Heart left ventricle (tissue), 16 donors: ENCODE results near the gene ARMC6. TPM values are rescaled to one million over a fixed set of nuclear protein-coding genes. Genes with fewer than 3 reads are reported as not detected.

Experiments
- ATAC-seq, 4 donors: fragments of 200-7000 bp; cut with Tn5 transposase; one replicate each; pipeline ENCODE4 v1.9.1; 2020 to 2022; ENCODE audit warnings: moderate library complexity in 4 of 4, mild to moderate bottlenecking in 3 of 4, moderate number of reproducible peaks in 1 of 4
- DNase-seq, 5 donors: peaks; one replicate each; pipeline ENCODE4 v3.0.0-alpha.2; 2020
- H3K27ac ChIP-seq, 12 donors: fragments of 200-600 bp; sonication (generic) in 4 of 12; one replicate each; pipeline versions ENCODE4 v1.5.0 to v1.8.0; 2016 to 2022; ENCODE audit warnings: mild to moderate bottlenecking in 2 of 12
- H3K27me3 ChIP-seq, 9 donors: fragments of 200-600 bp; sonication (generic) in 2 of 9; one replicate each; pipeline versions ENCODE4 v1.5.1 to v1.8.0; 2016 to 2022; ENCODE audit warnings: mild to moderate bottlenecking in 3 of 9
- H3K36me3 ChIP-seq, 9 donors: fragments of 200-600 bp; sonication (generic) in 2 of 9; one replicate each; pipeline versions ENCODE4 v1.5.0 to v1.8.0; 2018 to 2022; ENCODE audit warnings: mild to moderate bottlenecking in 2 of 9
- H3K4me1 ChIP-seq, 12 donors: fragments of 200-600 bp; sonication (generic) in 4 of 12; one replicate each; pipeline versions ENCODE4 v1.5.0 to v1.8.0; 2016 to 2022; ENCODE audit warnings: mild to moderate bottlenecking in 3 of 12
- H3K4me3 ChIP-seq, 12 donors: fragments of 200-600 bp; sonication (generic) in 4 of 12; one replicate each; pipeline versions ENCODE4 v1.5.0 to v1.8.0; 2017 to 2022; ENCODE audit warnings: mild to moderate bottlenecking in 9 of 12, moderate library complexity in 4 of 12
- H3K9me3 ChIP-seq, 12 donors: fragments of 200-600 bp; sonication (generic) in 4 of 12; one replicate each; pipeline versions ENCODE4 v1.5.0 to v1.8.0; 2016 to 2022; ENCODE audit warnings: mild to moderate bottlenecking in 1 of 12
- CTCF ChIP-seq, 12 donors: fragments of 200-600 bp; sonication (generic) in 4 of 12; IDR thresholded peaks; one replicate each; pipeline versions ENCODE4 v1.5.0 to v1.8.0; 2018 to 2022; ENCODE audit warnings: antibody characterized with exemption in 12 of 12, mild to moderate bottlenecking in 5 of 12
- POLR2A ChIP-seq, 2 donors: fragments of 450-650 bp; IDR thresholded peaks; one replicate each; pipeline ENCODE4 v1.6.1; 2017; ENCODE audit warnings: antibody characterized with exemption in 2 of 2, mild to moderate bottlenecking in 2 of 2, moderate library complexity in 2 of 2
- WGBS, 4 donors: extraction: QIAGEN DNeasy Blood & Tissue Kit in 2 of 4; methylation state at CpG; one replicate each; pipeline versions ENCODE4 v1.1.5 to v1.1.7; 2013 to 2018; 5-methylcytosine and 5-hydroxymethylcytosine counted together
- intact Hi-C, 10 donors: fragments of 100-400 bp; cut with DNase I; formaldehyde crosslinking; loops; one replicate each; pipeline versions ENCODE4 v1.11.1 to v1.14.2; 2022
- polyA plus RNA-seq, 2 donors: library from polyadenylated mRNA; stranded (reverse); fragments of 200-250 nt; gene quantifications; one replicate each; pipeline ENCODE4 v1.2.3, GENCODE V29; 2013
- total RNA-seq, 9 donors: library from RNA; depleted of rRNA in 2 of 9; stranded (reverse); fragments of >200 nt in 2 of 9; fragmentation: NEBNext Ultra II Directional in 3 of 9; extraction: Animal tissue kit (Norgen Biotek cat#: 25700) in 3 of 9; gene quantifications; one replicate each; pipeline versions ENCODE4 v1.1.0 to v1.2.4, GENCODE V29; 2016 to 2023
- donor health status: ischemic (EF 13 %, LVEDD 7.1; RV severe dilation, severe dysfunction).
- donor health status: healthy with polysubstance abuse.
- donor health status: DM: no; HTN: yes; CAD: no.
- donor health status: DM: no; HTN: no; CAD: no.
- donor health status: ischemic (EF 25% LVEDD 6.9; RV normal size, moderate dysfunction).
- donor health status: ischemic (EF 25% LVEDD 5.7; RV mildly dilated, moderate dysfunction).
- donor health status: healthy.
- donor health status: DM: yes; HTN: yes; CAD: no.
- donor health status: ischemic (EF 35%, LVEDD 5.7; RV mildly dilated, moderate dysfunction).
- donor health status: nonischemic (EF 11% LVEDD 7.7; RV severe dilation, severe dysfunction).
- donor health status: DM: yes; HTN: yes; CAD: no.
- donor health status: PGD.
- donor health status: ischemic (EF 29% LVEDD 5.4; RV normal size, mild dysfunction).
- donor health status: nonischemic (EF 23%, LVEDD 6.1; RV moderate dilation, normal function).

The ARMC6 gene
- total and polyA plus RNA-seq, 11 donors, result 9.9 to 24.7 (median 18.0) TPM

GRCh38 chr19:18987456-18987855, 45.9 kb upstream of the ARMC6 start:
- intact Hi-C loops, result loop anchor here in 4 of 10 donors (5.0 to 10.0 kb wide), 2 partner anchors 45 to 93 kb away; partner anchors contain the start of genes CERS1 (in 2 of the 4) and HOMER3 (in 2 of the 4)
- 63 to 67% (median 65%) methylated on average over 4 of the region's 4 CpGs for WGBS, 4 donors
- H3K9me3 ChIP-seq, result no peaks in the 10 kb centered on the region
- H3K27ac ChIP-seq, result no peak overlapping the region
- peaks cover 0 to 2% (median 0%) of the 10 kb centered on the region in 9 donors for H3K27me3 ChIP-seq
- no peak overlapping the region for H3K4me3 ChIP-seq
- H3K4me1 ChIP-seq, result peaks cover 0 to 26% (median 1%) of the 10 kb centered on the region in 12 donors
- TF ChIP-seq CTCF (IDR thresholded peaks at IDR 0.05) (no peak), POLR2A (IDR thresholded peaks at IDR 0.05) (no peak)
- ATAC-seq, result no peak
- H3K36me3 ChIP-seq, result peaks cover 0 to 20% (median 1%) of the 10 kb centered on the region in 9 donors
- no peak for DNase-seq

GRCh38 chr19:18989316-18989715, 44.1 kb upstream of the ARMC6 start:
- no peaks in the 10 kb centered on the region for H3K9me3 ChIP-seq
- H3K4me3 ChIP-seq, result no peak overlapping the region
- TF ChIP-seq POLR2A (IDR thresholded peaks at IDR 0.05) (no peak), CTCF (IDR thresholded peaks at IDR 0.05) (no peak)
- DNase-seq (no peak), ATAC-seq (no peak)
- peaks cover 4 to 39% (median 20%) of the 10 kb centered on the region in 9 donors for H3K36me3 ChIP-seq
- no peak overlapping the region for H3K27ac ChIP-seq
- intact Hi-C loops, result loop anchor here in 4 of 10 donors (5.0 to 10.0 kb wide), 2 partner anchors 47 to 95 kb away; partner anchors contain the start of genes CERS1 (in 2 of the 4) and HOMER3 (in 2 of the 4)
- peaks cover 0 to 26% (median 1%) of the 10 kb centered on the region in 12 donors for H3K4me1 ChIP-seq
- 79 to 87% (median 85%) methylated on average over 10 of the region's 10 CpGs for WGBS, 4 donors
- H3K27me3 ChIP-seq, result no peaks in the 10 kb centered on the region

- no peaks in the 10 kb centered on the region for H3K9me3 ChIP-seq
- H3K4me3 ChIP-seq, result no peak overlapping the region
- peak in 2 of 4 donors; percentile 7 for ATAC-seq
- H3K27ac ChIP-seq, result no peak overlapping the region
- no peaks in the 10 kb centered on the region for H3K27me3 ChIP-seq
- intact Hi-C loops, result no loop called here
- peaks cover 4 to 48% (median 29%) of the 10 kb centered on the region in 9 donors for H3K36me3 ChIP-seq
- no peak for DNase-seq
- peaks cover 0 to 19% (median 1%) of the 10 kb centered on the region in 12 donors for H3K4me1 ChIP-seq
- WGBS, 4 donors, result 88 to 91% (median 90%) methylated on average over 2 to 5 of the region's 5 CpGs
- TF ChIP-seq POLR2A (IDR thresholded peaks at IDR 0.05) (no peak), CTCF (IDR thresholded peaks at IDR 0.05) (no peak)
Measured at GRCh38 chr19:18990128-18990708, 43.2 kb upstream of the ARMC6 start.

- WGBS, 4 donors, result 58 to 72% (median 61%) methylated on average over 12 to 16 of the region's 16 CpGs
- ATAC-seq (peak in 2 of 4 donors; percentile 41 to 62), DNase-seq (peak in 2 of 5 donors; percentile 18 to 66)
- Histone ChIP-seq H3K27me3 (no peaks in the 10 kb centered on the region), H3K4me1 (peaks cover 0 to 12% (median 1%) of the 10 kb centered on the region in 12 donors), H3K9me3 (no peaks in the 10 kb centered on the region), H3K27ac (peak overlapping the region in 1 of 12 donors; percentile 18), H3K36me3 (peaks cover 4 to 54% (median 36%) of the 10 kb centered on the region in 9 donors), H3K4me3 (no peak overlapping the region)
- intact Hi-C loops, result no loop called here
- no peak for TF ChIP-seq CTCF (IDR thresholded peaks at IDR 0.05)
- no peak for TF ChIP-seq POLR2A (IDR thresholded peaks at IDR 0.05)
Measured at GRCh38 chr19:18991006-18991405, 42.4 kb upstream of the ARMC6 start.
